H9 (cell line): ENCODE data around the gene THRB. TPM values are rescaled to one million over a fixed set of nuclear protein-coding genes. Genes with fewer than 3 reads are reported as not detected.

ENCODE experiments used
- DNase-seq: peaks from one replicate; pipeline ENCODE4 v3.0.0-alpha.2; 2017
- H2AFZ ChIP-seq: one replicate; pipeline ENCODE4 v1.6.1; 2013; ENCODE audit warnings: mild to moderate bottlenecking, low read length, control low read depth, moderate library complexity
- H2AK5ac ChIP-seq: 2 replicates; pipeline ENCODE4 v1.6.1; 2013; ENCODE audit warnings: low read length, control low read depth, mixed read lengths; ENCODE audit not compliant: insufficient read length
- H2BK120ac ChIP-seq: one replicate; pipeline ENCODE4 v1.6.1; 2013; ENCODE audit warnings: low read depth, mild to moderate bottlenecking, low read length, control low read depth, inconsistent platforms; ENCODE audit not compliant: poor library complexity, severe bottlenecking
- H2BK12ac ChIP-seq: 2 replicates; pipeline ENCODE4 v1.6.1; 2013; ENCODE audit warnings: low read length, control low read depth, mixed read lengths, low read depth; ENCODE audit not compliant: insufficient read length
- H2BK15ac ChIP-seq: 2 replicates; pipeline ENCODE4 v1.6.1; 2013; ENCODE audit warnings: low read depth, low read length, control low read depth
- H2BK20ac ChIP-seq: one replicate; pipeline ENCODE4 v1.6.1; 2013; ENCODE audit warnings: low read depth, mild to moderate bottlenecking, low read length, control low read depth, inconsistent platforms; ENCODE audit not compliant: poor library complexity, severe bottlenecking
- H2BK5ac ChIP-seq: 2 replicates; pipeline ENCODE4 v1.6.1; 2013; ENCODE audit warnings: low read length, control low read depth, mixed read lengths; ENCODE audit not compliant: insufficient read length
- H3K14ac ChIP-seq: 2 replicates; pipeline ENCODE4 v1.6.1; 2013; ENCODE audit warnings: low read length, control low read depth; ENCODE audit not compliant: insufficient read depth
- H3K18ac ChIP-seq: 2 replicates; pipeline ENCODE4 v1.6.1; 2013; ENCODE audit warnings: low read depth, mild to moderate bottlenecking, mixed read lengths, low read length, control low read depth; ENCODE audit not compliant: insufficient read length
- H3K23ac ChIP-seq: 2 replicates; pipeline ENCODE4 v1.6.1; 2013; ENCODE audit warnings: low read length, control low read depth, mixed read lengths, low read depth; ENCODE audit not compliant: insufficient read length
- H3K23me2 ChIP-seq: 2 replicates; pipeline ENCODE4 v1.6.1; 2013; ENCODE audit warnings: low read depth, mild to moderate bottlenecking, mixed read lengths, low read length, control low read depth; ENCODE audit not compliant: insufficient read length, poor library complexity, severe bottlenecking
- H3K27ac ChIP-seq: 2 replicates; pipeline ENCODE4 v1.5.1; 2013; ENCODE audit warnings: low read length, control low read depth, mixed read lengths, low read depth; ENCODE audit not compliant: insufficient read length
- H3K27me3 ChIP-seq: 2 replicates; pipeline ENCODE4 v1.6.1; 2013; ENCODE audit warnings: low read length, control low read depth, inconsistent platforms; ENCODE audit not compliant: insufficient read depth
- H3K4ac ChIP-seq: 2 replicates; pipeline ENCODE4 v1.6.1; 2013; ENCODE audit warnings: low read depth, mild to moderate bottlenecking, control low read depth, inconsistent platforms, low read length, moderate library complexity
- H3K4me1 ChIP-seq: 2 replicates; pipeline ENCODE4 v1.6.1; 2013; ENCODE audit warnings: low read length, control low read depth, inconsistent platforms; ENCODE audit not compliant: insufficient read depth
- H3K4me2 ChIP-seq: 2 replicates; pipeline ENCODE4 v1.6.1; 2013; ENCODE audit warnings: low read length, control low read depth, mixed read lengths; ENCODE audit not compliant: insufficient read length, insufficient read depth
- H3K56ac ChIP-seq: 2 replicates; pipeline ENCODE4 v1.6.1; 2013; ENCODE audit warnings: low read depth, mild to moderate bottlenecking, mixed read lengths, low read length, control low read depth; ENCODE audit not compliant: insufficient read length
- H3K79me1 ChIP-seq: 2 replicates; pipeline ENCODE4 v1.6.1; 2013; ENCODE audit warnings: low read depth, mild to moderate bottlenecking, moderate library complexity, low read length, control low read depth, inconsistent platforms; ENCODE audit not compliant: insufficient read depth, poor library complexity, severe bottlenecking
- H3K79me2 ChIP-seq: 2 replicates; pipeline ENCODE4 v1.6.1; 2013; ENCODE audit warnings: low read length, control low read depth, inconsistent platforms; ENCODE audit not compliant: insufficient read depth
- H3K9ac ChIP-seq: 2 replicates; pipeline ENCODE4 v1.6.1; 2013; ENCODE audit warnings: low read length, control low read depth, mixed read lengths; ENCODE audit not compliant: insufficient read length; ENCODE audit errors: extremely low read depth
- H3K9me3 ChIP-seq: one replicate; pipeline ENCODE4 v1.6.1; 2013; ENCODE audit warnings: low read depth, low read length, inconsistent platforms; ENCODE audit not compliant: control insufficient read depth
- H3T11ph ChIP-seq: one replicate; pipeline ENCODE4 v1.6.1; 2013; ENCODE audit warnings: mild to moderate bottlenecking, low read length, control low read depth, inconsistent platforms
- H4K20me1 ChIP-seq: one replicate; pipeline ENCODE4 v1.6.1; 2013; ENCODE audit not compliant: control insufficient read depth, insufficient read length, insufficient read depth
- H4K5ac ChIP-seq: 2 replicates; pipeline ENCODE4 v1.6.1; 2013; ENCODE audit warnings: low read depth, mild to moderate bottlenecking, mixed read lengths, low read length, control low read depth; ENCODE audit not compliant: insufficient read length
- H4K8ac ChIP-seq: replicated peaks from 2 replicates; pipeline ENCODE4 v1.6.1; 2013; ENCODE audit warnings: low read length, control low read depth, mixed read lengths, low read depth; ENCODE audit not compliant: insufficient read length
- H4K91ac ChIP-seq: 2 replicates; pipeline ENCODE4 v1.6.1; 2013; ENCODE audit warnings: low read depth, mild to moderate bottlenecking, moderate library complexity, mixed read lengths, low read length, control low read depth; ENCODE audit not compliant: insufficient read length
- H3K27ac Mint-ChIP-seq, 3 experiments: 2 replicates in 2 of 3; 3 replicates in 1 of 3; pipeline ENCODE4 v1.8.0; 2020 to 2021; ENCODE audit warnings: mixed read lengths in 3 of 3, mild to moderate bottlenecking in 1 of 3, moderate library complexity in 1 of 3
- H3K27me3 Mint-ChIP-seq: 2 replicates; pipeline ENCODE4 v1.8.0; 2021; ENCODE audit warnings: low read depth, mild to moderate bottlenecking, moderate library complexity, mixed read lengths
- H3K36me3 Mint-ChIP-seq, 3 experiments: 2 replicates in 2 of 3; 3 replicates in 1 of 3; pipeline ENCODE4 v1.8.0; 2020 to 2021; ENCODE audit warnings: low read depth in 3 of 3, mixed read lengths in 3 of 3; ENCODE audit not compliant: insufficient read depth in 1 of 3
- H3K4me1 Mint-ChIP-seq, 2 experiments: 2 replicates each; pipeline ENCODE4 v1.8.0; 2020; ENCODE audit warnings: mixed read lengths in 2 of 2
- H3K4me3 Mint-ChIP-seq, 2 experiments: 2 replicates in 1 of 2; 3 replicates in 1 of 2; pipeline ENCODE4 v1.8.0; 2020 to 2021; ENCODE audit warnings: mild to moderate bottlenecking in 2 of 2, mixed read lengths in 2 of 2, moderate library complexity in 1 of 2
- H3K9me3 Mint-ChIP-seq, 2 experiments: 2 replicates in 1 of 2; 3 replicates in 1 of 2; pipeline ENCODE4 v1.8.0; 2020; ENCODE audit warnings: mild to moderate bottlenecking in 2 of 2, mixed read lengths in 2 of 2, moderate library complexity in 1 of 2
- total RNA-seq: library from RNA; stranded (reverse); gene quantifications from 2 replicates; pipeline ENCODE4 v1.2.1, GENCODE V29; 2021
- TF ChIP-seq, protein P1 (sequence below): fragments of 200-600 bp; sonication (generic); conservative IDR thresholded peaks from 3 replicates; pipeline ENCODE4 v1.8.0; 2021; ENCODE audit warnings: antibody characterized with exemption, mild to moderate bottlenecking

Gene THRB
- total RNA-seq, 1 experiment from 2014 or later, result 8.6 TPM

DNA sequence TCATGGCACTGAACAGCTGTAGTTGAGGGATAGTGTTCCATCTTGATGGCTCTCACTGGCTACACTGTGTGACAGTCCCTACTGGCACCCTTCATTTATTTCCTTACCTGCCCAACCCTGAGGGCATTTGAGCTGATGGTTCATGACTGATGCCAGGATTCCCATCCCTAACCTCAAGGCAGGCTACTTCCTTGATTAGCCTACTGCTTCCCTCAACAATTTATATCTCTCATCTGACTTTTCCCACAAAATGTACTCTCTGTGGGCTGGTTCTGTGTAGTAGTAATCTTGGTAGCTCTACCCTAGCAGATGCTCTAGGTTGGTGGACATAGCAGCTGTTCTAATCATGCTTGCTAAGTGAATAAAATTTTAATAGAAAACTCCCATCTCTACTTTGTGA, 106.0 kb downstream of the THRB start:
- H3K9ac ChIP-seq, result no peak overlapping the region
- no peak overlapping the region for H2AK5ac ChIP-seq
- H4K8ac ChIP-seq, result no peak overlapping the region
- H3K27me3 Mint-ChIP-seq, result peaks cover 2% of the 10 kb centered on the region; the same call in 1 of the 2 replicates
- H3K23ac ChIP-seq, result no peak overlapping the region
- H3K23me2 ChIP-seq, result no peaks in the 10 kb centered on the region
- TF ChIP-seq, protein P1, sequence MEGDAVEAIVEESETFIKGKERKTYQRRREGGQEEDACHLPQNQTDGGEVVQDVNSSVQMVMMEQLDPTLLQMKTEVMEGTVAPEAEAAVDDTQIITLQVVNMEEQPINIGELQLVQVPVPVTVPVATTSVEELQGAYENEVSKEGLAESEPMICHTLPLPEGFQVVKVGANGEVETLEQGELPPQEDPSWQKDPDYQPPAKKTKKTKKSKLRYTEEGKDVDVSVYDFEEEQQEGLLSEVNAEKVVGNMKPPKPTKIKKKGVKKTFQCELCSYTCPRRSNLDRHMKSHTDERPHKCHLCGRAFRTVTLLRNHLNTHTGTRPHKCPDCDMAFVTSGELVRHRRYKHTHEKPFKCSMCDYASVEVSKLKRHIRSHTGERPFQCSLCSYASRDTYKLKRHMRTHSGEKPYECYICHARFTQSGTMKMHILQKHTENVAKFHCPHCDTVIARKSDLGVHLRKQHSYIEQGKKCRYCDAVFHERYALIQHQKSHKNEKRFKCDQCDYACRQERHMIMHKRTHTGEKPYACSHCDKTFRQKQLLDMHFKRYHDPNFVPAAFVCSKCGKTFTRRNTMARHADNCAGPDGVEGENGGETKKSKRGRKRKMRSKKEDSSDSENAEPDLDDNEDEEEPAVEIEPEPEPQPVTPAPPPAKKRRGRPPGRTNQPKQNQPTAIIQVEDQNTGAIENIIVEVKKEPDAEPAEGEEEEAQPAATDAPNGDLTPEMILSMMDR, result no peak
- no peaks in the 10 kb centered on the region for H3K9me3 ChIP-seq
- no peak overlapping the region for H3K4me2 ChIP-seq
- H3K4me1 ChIP-seq, result peaks cover 5% of the 10 kb centered on the region; the same call in 1 of the 2 replicates
- H3K56ac ChIP-seq, result no peak overlapping the region
- peaks cover 20 to 21% of the 10 kb centered on the region in 2 experiments for H3K4me1 Mint-ChIP-seq
- H3K79me2 ChIP-seq, result no peaks in the 10 kb centered on the region
- no peak overlapping the region for H3K4ac ChIP-seq
- H2BK5ac ChIP-seq, result no peak overlapping the region
- no peaks in the 10 kb centered on the region for H3K36me3 Mint-ChIP-seq
- no peak overlapping the region for H2BK12ac ChIP-seq
- no peaks in the 10 kb centered on the region for H3K9me3 Mint-ChIP-seq
- no peak overlapping the region for H3K14ac ChIP-seq
- no peak overlapping the region for H2BK120ac ChIP-seq
- H3K27ac Mint-ChIP-seq, result no peak overlapping the region
- no peak overlapping the region for H2AFZ ChIP-seq
- H2BK20ac ChIP-seq, result no peak overlapping the region
- no peaks in the 10 kb centered on the region for H3K79me1 ChIP-seq
- DNase-seq, result no peak
- no peak overlapping the region for H4K5ac ChIP-seq
- H3T11ph ChIP-seq, result no peak overlapping the region
- no peak overlapping the region for H4K91ac ChIP-seq
- H3K4me3 Mint-ChIP-seq, result no peak overlapping the region
- no peak overlapping the region for H3K27ac ChIP-seq
- H3K18ac ChIP-seq, result no peak overlapping the region
- no peaks in the 10 kb centered on the region for H3K27me3 ChIP-seq
- no peaks in the 10 kb centered on the region for H4K20me1 ChIP-seq
- H2BK15ac ChIP-seq, result no peak overlapping the region
